Parathyroid adenoma (tissue), 2 donors: ENCODE results near the gene SUN1.

Source experiments
- H2AFZ ChIP-seq: fragments of 300-600 bp; sonication (generic); one replicate; pipeline ENCODE4 v1.7.0; 2017; ENCODE audit warnings: antibody characterized with exemption, mild to moderate bottlenecking
- H3K27ac ChIP-seq: fragments of 300-600 bp; sonication (generic); one replicate; pipeline ENCODE4 v1.7.0; 2017
- H3K27me3 ChIP-seq: fragments of 300-600 bp; sonication (generic); one replicate; pipeline ENCODE4 v1.7.0; 2017; ENCODE audit warnings: low read length; ENCODE audit not compliant: control insufficient read depth, insufficient read depth
- H3K36me3 ChIP-seq: fragments of 300-600 bp; sonication (generic); one replicate; pipeline ENCODE4 v1.7.0; 2017; ENCODE audit warnings: low read length; ENCODE audit not compliant: control insufficient read depth, insufficient read depth
- H3K4me1 ChIP-seq: fragments of 300-600 bp; sonication (generic); one replicate; pipeline ENCODE4 v1.7.0; 2017; ENCODE audit warnings: control low read depth
- H3K4me2 ChIP-seq: fragments of 300-600 bp; sonication (generic); one replicate; pipeline ENCODE4 v1.7.0; 2017; ENCODE audit warnings: low read length
- H3K4me3 ChIP-seq: fragments of 300-600 bp; sonication (generic); one replicate; pipeline ENCODE4 v1.7.0; 2017; ENCODE audit warnings: low read depth, low read length
- H3K79me2 ChIP-seq: fragments of 300-600 bp; sonication (generic); one replicate; pipeline ENCODE4 v1.7.0; 2017; ENCODE audit warnings: control low read depth
- H3K9ac ChIP-seq: fragments of 300-600 bp; sonication (generic); one replicate; pipeline ENCODE4 v1.7.0; 2017; ENCODE audit warnings: mild to moderate bottlenecking
- H3K9me3 ChIP-seq: fragments of 300-600 bp; sonication (generic); one replicate; pipeline ENCODE4 v1.7.0; 2017; ENCODE audit warnings: low read length; ENCODE audit not compliant: control insufficient read depth
- CTCF ChIP-seq: fragments of 300-600 bp; sonication (generic); IDR thresholded peaks from one replicate; pipeline ENCODE4 v1.7.0; 2017; ENCODE audit warnings: antibody characterized with exemption, mild to moderate bottlenecking
- donor health status: primary hyperparathyroidism.

The SUN1 gene

GRCh38 chr7:889025-889390, 56.7 kb downstream of the SUN1 start:
- no peak for TF ChIP-seq CTCF
- Histone ChIP-seq H3K4me1 (no peaks in the 10 kb centered on the region), H3K4me2 (no peak overlapping the region), H3K9ac (no peak overlapping the region), H3K36me3 (no peaks in the 10 kb centered on the region), H2AFZ (no peak overlapping the region), H3K9me3 (no peaks in the 10 kb centered on the region), H3K4me3 (no peak overlapping the region), H3K79me2 (peaks cover 45% of the 10 kb centered on the region), H3K27ac (no peak overlapping the region), H3K27me3 (no peaks in the 10 kb centered on the region)

DNA sequence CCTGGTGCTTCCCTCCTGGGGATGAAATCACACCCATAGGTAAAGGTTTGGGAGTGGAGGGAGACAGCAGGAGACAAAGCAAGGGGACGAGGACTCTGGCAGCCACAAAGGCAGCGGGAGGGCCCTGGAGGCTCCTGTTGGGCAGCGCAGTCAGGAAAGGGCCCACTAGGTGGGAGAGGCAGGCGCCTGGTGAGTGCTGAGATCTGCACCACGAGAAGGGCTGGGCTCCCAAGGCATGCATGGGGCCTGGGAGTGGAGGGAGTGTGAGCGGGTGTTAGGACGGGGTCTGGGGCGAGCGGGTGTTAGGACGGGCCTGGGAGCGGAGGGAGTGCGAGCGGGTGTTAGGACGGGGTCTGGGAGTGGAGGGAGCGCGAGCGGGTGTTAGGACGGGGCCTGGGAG, 57.1 kb downstream of the SUN1 start:
- TF ChIP-seq CTCF, result no peak
- no peak overlapping the region for H3K27ac ChIP-seq
- no peaks in the 10 kb centered on the region for H3K27me3 ChIP-seq

DNA sequence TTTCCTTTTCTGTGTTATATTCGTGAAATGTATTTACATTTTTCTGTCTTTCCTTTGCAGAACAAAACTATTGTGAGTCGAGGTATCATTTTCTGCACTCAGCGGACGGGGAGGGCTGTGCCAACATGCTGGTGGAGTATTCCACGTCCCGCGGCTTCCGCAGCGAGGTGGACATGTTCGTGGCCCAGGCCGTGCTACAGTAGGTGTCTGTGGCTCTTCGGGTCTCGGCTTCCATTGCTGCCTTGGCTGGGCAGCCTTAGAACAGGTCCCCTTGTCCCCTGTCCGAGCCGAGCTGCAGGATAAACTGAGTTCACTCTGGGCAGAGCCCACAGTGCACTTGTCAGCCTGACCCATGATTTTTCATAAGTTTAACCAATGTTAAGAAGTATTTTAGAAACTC, 58.6 kb downstream of the SUN1 start:
- Histone ChIP-seq H3K4me3 (no peak overlapping the region), H3K79me2 (peaks cover 28% of the 10 kb centered on the region), H3K27me3 (no peaks in the 10 kb centered on the region), H3K27ac (no peak overlapping the region), H3K9ac (no peak overlapping the region), H2AFZ (no peak overlapping the region), H3K4me1 (no peaks in the 10 kb centered on the region), H3K9me3 (no peaks in the 10 kb centered on the region), H3K36me3 (no peaks in the 10 kb centered on the region), H3K4me2 (no peak overlapping the region)
- no peak for TF ChIP-seq CTCF

More for the DNA sequence above, 57.1 kb downstream of the SUN1 start:
- Histone ChIP-seq H3K79me2 (peaks cover 42% of the 10 kb centered on the region), H3K9me3 (no peaks in the 10 kb centered on the region), H2AFZ (no peak overlapping the region), H3K36me3 (no peaks in the 10 kb centered on the region), H3K4me1 (no peaks in the 10 kb centered on the region), H3K4me2 (no peak overlapping the region), H3K9ac (no peak overlapping the region), H3K4me3 (no peak overlapping the region)

GRCh38 chr7:891291-891690, 59.0 kb downstream of the SUN1 start:
- TF ChIP-seq CTCF, result no peak
- Histone ChIP-seq H3K9me3 (no peaks in the 10 kb centered on the region), H3K36me3 (no peaks in the 10 kb centered on the region), H3K27me3 (no peaks in the 10 kb centered on the region), H3K4me1 (no peaks in the 10 kb centered on the region), H3K9ac (no peak overlapping the region), H3K4me3 (no peak overlapping the region), H3K4me2 (no peak overlapping the region), H2AFZ (no peak overlapping the region), H3K79me2 (peaks cover 23% of the 10 kb centered on the region), H3K27ac (no peak overlapping the region)

- Histone ChIP-seq H3K4me2 (no peak overlapping the region), H3K9me3 (no peaks in the 10 kb centered on the region), H3K4me3 (no peak overlapping the region), H3K27me3 (no peaks in the 10 kb centered on the region), H2AFZ (no peak overlapping the region), H3K27ac (no peak overlapping the region), H3K4me1 (no peaks in the 10 kb centered on the region), H3K36me3 (no peaks in the 10 kb centered on the region), H3K79me2 (peaks cover 18% of the 10 kb centered on the region), H3K9ac (no peak overlapping the region)
- no peak for TF ChIP-seq CTCF
These were observed 59.5 kb downstream of the SUN1 start for GRCh38 chr7:891805-892204.
